GM12874 (cell line): ENCODE measurements around the gene KRTAP10-9.
"Not testable (repeated sequence)": the region's sequence is repeated elsewhere in the genome, so short reads cannot be mapped to it uniquely, and the experiment has no call there.

ENCODE experiments used
- TF ChIP-seq, protein P1 (sequence below): IDR thresholded peaks from 2 replicates; pipeline ENCODE4 v1.5.1; 2011; ENCODE audit warnings: low read depth, mild to moderate bottlenecking, control low read depth, low read length, moderate library complexity; ENCODE audit not compliant: insufficient read depth

Gene KRTAP10-9

DNA sequence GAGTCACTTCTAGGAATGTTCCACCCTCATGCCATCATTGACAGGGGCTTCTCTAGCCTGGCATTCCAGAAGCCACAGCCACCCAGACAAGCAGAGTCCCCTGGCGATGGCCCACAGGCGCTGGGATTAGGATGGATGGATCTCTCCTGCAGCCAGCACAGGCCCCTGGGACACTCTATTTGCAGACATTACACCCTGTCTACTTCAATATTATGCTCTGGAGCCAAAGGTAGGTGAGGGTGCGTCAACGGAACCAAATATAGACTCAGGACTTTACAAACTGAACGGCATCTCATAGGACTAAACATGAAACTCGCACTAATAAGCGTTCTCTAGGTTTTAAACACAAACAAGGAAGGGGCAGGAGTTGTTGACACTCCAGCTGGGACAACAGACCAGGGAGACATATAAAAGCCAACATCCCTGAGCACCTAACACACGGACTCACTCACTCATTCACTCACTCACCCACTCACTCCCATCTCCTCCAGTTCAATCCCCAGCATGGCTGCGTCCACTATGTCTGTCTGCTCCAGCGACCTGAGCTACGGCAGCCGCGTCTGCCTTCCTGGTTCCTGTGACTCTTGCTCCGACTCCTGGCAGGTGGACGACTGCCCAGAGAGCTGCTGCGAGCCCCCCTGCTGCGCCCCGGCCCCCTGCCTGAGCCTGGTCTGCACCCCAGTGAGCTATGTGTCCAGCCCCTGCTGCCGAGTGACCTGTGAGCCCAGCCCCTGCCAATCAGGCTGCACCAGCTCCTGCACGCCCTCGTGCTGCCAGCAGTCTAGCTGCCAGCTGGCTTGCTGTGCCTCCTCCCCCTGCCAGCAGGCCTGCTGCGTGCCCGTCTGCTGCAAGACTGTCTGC, 26.5 kb upstream of the KRTAP10-9 start, which contains the start of gene KRTAP10-7:
Gene KRTAP10-7, plus strand, starts transcription at position 480 of the 861 bp plus-strand sequence. Its CDS starts 25 bp downstream, at position 505.
- TF ChIP-seq, protein P1, sequence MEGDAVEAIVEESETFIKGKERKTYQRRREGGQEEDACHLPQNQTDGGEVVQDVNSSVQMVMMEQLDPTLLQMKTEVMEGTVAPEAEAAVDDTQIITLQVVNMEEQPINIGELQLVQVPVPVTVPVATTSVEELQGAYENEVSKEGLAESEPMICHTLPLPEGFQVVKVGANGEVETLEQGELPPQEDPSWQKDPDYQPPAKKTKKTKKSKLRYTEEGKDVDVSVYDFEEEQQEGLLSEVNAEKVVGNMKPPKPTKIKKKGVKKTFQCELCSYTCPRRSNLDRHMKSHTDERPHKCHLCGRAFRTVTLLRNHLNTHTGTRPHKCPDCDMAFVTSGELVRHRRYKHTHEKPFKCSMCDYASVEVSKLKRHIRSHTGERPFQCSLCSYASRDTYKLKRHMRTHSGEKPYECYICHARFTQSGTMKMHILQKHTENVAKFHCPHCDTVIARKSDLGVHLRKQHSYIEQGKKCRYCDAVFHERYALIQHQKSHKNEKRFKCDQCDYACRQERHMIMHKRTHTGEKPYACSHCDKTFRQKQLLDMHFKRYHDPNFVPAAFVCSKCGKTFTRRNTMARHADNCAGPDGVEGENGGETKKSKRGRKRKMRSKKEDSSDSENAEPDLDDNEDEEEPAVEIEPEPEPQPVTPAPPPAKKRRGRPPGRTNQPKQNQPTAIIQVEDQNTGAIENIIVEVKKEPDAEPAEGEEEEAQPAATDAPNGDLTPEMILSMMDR, result not testable (repeated sequence)

- TF ChIP-seq, protein P1, result no peak
Observed at GRCh38 chr21:44601596-44602462, 25.1 kb upstream of the KRTAP10-9 start.

DNA sequence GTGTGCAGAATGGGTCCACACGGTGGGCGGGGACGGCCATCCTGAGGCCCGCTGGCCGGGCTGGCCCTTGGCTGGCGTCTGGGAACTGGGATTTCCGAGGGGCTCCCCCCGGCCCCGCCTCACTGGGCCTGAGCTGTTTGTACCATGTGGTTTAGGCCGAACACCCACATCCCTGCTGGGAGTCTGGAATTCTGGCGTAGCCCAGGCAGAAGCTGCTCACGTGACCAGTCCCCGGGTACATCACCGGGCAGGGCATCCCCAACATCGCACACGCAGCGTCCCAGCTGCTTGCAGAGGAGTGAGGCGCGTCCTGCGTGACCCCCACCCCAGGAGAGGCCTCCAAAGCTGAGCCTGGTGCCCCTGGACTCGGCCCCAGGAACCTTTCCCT, 24.4 kb upstream of the KRTAP10-9 start:
- TF ChIP-seq, protein P1, result no peak

GRCh38 chr21:44603109-44603875, 23.6 kb upstream of the KRTAP10-9 start:
- TF ChIP-seq, protein P1, result no peak

GRCh38 chr21:44603911-44604310, 23.0 kb upstream of the KRTAP10-9 start:
- TF ChIP-seq, protein P1, result no peak

DNA sequence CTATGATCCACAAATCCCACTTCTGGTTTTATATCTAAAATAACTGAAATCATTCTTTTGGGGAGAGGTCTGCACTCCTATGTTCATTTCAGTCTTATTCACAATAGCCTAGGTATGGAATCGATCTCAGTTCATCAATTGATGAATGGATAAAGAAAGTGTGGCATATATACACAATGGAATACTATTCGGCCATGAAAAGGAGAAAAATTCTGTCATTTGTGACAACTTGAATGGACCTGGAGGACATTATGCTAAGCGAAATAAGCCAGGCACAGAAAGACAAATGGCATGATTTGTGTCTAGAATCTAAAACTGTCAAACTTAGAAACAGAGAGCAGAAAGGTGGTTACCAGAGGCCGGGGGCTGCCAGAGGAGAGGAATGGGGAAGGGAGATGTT, 20.4 kb upstream of the KRTAP10-9 start:
- TF ChIP-seq, protein P1, result no peak
